NCI-H774 (cell line): ENCODE measurements around the gene SQSTM1.
A peak's percentile ranks its signal among the peaks of the same experiment; 100 is the strongest.

Experiments used
- DNase-seq: peaks from one replicate; lab custom pipeline; 2025; lab: John Stamatoyannopoulos, UW

The SQSTM1 gene

DNA sequence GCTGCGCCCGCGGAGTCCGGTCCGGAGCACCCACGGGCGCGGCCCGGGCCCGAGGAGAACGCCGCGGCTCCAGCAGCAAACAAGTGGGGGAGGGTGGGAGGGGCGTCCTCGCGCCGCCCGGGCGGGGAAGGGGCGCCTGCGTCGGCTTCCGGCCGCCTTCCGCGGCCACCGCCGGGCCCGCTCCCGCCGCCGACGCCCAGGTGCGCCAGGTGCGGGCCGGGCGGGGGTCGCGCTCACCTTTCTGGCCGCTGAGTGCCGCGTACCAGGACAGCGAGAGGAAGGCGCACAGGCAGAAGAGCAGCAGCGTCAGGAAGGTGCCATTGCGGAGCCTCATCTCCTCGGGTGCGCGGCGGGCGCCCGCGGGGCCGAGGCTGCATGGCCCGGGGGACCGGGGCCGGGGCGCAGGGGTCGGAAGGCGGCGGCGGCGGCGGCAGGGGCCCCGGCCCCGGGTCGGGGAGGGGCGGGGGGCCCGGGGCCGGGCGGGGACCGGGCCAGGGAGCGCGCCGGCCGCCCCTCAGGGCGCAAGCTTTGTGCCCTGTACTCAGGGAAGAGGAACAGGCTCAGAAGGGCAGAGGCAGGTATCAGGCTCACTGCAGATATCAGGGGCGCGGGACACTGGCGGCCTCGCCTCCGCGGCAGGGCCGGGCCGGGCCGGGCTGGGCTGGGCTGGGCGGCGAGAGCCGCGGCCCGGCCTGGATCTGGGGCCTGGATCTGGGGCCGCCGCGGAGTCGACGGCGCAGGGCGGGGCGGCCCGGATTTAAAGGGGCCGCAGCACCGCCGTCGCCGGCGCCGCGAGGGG is 14.3 kb upstream of the SQSTM1 start, which contains the start of gene MGAT4B:
TSS of gene MGAT4B (minus strand) at position 617 of the 799 bp plus-strand sequence. CDS start at position 334, 283 bp downstream.
- DNase-seq, result peak; percentile 60

DNA sequence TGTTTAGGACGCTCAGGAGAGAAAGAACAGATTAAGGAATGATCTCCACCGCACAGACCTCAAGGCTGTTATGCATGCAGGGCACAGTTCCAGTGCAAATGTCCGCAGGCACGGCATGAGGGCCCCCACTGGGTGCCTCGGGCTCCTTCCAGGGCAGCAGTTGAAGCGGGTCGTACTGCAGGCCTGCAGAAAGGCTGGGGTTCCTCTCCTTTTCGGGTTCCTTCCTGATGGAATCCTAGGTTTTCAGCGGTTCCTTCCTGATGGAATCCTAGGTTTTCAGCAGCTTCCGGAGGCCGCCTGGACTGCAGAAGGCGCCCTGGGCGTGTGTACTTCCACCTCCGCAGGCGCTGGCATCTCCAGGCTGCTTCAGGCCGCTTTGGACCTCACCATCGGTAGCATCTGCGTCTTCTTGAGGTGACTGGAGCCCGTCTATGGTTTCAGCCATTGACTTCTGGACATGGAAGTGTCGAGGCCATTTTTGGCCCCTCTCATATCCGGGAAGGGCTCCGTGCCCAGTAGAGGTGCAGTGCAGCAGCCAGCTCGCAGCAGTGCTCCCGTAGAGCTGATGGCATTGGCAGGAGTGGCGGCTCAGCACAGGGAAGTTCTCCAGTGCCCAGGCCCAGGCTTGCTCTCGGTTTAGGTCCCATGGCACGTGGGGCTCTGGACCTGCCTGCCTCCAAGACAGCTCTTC is 8.4 kb upstream of the SQSTM1 start:
- no peak for DNase-seq

DNA sequence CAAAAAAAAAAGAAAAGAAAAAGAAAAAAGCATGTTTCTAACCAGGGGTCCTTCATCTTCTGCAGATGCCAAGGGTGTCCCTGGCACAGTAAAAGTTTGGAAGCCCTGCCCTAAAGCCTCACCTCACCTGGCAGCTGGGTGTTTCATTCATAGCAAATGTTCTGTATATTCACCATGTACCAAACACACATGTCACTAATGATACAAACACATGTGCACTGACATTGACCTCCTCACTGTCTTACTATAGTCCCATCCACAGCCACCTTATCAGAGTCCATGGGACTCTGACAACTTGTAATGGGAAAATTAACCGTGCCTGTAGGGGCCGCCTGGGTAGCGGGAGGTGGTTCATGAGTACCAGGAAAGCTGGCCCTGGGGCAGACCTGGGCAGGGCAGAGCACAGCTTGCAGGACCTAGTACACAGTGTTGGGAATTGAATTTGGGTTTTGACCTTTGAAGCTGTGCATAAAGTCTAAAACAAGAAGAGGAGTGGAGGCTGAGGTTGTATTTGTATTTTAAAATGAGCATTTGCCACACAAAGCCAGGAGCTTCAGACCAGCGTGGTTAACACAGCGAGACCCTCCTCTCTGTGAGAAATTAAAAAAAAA is 7.6 kb upstream of the SQSTM1 start:
- no peak for DNase-seq

DNA sequence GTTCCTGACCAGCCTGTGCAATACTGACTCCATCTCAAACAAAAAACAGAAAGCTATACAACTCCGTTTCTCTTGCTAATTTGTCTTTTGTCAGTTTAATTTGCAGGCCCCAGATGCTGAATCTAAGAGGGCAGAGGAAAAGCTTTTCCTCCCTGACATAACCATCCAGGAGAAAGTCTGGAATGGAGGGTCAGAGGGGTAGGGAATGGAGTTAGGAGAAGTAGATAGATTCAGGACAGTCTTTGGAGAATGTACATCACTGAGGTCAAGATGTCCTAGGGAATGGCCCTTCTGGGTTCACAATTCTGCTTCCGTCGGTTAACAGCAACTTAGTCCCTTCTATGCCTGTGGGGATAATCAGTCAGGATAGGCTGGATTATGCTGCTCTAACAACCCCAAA is 6.6 kb upstream of the SQSTM1 start:
- DNase-seq, result no peak

DNA sequence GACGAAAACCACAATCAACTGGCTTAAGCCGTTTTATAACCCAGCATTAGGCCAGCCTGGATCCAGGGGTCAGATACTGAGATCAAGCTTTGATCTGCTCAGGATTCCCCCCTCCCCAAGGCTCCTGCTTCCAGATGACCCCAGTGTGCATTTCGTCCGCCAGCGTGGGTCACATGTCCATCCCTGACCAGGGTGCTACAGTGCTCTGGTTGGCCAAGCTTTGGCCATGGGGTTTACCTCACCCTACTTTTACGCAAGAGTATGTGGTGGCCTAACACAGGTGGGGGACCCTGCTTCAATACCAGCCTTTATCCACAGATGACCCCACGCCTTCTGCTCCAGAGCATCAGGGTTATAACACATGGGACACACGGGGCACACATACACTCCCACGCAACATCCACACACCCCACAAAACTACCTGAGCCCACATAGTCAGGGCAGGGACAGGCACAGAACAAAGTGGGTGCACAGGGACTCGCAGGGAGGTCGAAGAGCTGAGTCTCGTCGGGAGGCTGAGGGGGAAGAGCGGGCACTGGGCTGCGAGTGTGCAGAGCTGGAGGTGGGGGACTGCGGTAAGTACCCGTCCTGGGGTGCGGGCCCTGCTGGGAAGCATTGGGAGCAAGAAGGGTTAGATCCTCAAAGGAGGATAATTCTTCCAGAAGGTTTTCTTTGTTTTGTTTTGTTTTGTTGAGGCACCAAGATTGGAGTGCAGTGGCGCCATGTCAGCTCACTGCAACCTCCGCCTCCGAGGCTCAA is 5.0 kb upstream of the SQSTM1 start:
- no peak for DNase-seq

DNA sequence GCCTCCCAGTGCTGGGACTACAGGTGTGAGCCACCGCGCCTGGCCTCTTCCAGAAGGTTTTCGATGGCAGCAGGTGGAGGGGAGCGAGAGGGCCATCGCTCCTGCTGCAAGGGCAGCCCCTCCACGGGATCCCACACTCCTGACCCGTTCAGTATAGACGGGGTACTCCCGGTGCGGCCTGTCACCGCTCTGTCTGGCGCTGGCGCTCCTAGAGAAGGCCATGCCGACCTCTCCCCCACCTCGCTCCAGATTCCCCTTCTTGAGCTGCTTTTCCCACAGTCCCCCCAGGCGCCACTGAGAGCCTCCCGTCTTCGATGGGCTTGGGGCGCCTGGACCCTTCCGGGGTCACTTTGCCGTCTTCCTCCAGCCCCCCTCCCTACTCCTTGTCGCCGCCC is 4.3 kb upstream of the SQSTM1 start:
- no peak for DNase-seq

DNA sequence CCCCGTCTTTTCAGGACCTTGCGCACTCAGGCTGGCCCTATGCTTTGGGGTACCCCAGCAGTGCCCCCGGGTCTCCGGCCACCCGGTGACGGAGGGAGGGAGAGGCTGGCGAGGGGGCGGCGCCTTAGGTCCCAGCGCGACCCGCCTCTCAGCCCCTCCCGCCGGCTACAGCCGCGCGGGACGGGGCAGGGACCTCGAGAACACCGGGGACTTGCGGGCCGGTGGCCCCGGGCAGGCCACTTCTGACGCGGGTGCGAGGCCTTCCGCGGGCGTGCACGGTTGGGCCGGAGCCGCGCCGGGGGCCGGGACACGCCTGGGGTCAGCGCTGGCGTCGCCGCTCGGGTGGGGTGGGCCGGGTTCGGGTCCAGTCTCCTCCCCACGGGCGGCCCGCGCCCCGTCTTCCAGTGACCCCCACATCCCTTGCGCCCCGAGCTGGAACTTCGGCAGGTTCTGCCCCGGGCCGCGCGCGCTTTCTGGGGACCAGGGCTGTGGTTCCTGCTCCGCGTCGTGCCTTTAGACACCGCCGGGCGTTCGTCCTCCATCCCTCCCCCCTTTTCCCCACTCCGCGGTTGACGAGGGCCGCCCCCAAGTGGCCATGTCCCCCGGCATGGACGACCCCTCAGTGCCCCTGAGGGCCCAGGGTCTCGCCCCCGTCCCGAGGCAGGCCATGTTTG is 3.8 kb upstream of the SQSTM1 start:
- no peak for DNase-seq

DNA sequence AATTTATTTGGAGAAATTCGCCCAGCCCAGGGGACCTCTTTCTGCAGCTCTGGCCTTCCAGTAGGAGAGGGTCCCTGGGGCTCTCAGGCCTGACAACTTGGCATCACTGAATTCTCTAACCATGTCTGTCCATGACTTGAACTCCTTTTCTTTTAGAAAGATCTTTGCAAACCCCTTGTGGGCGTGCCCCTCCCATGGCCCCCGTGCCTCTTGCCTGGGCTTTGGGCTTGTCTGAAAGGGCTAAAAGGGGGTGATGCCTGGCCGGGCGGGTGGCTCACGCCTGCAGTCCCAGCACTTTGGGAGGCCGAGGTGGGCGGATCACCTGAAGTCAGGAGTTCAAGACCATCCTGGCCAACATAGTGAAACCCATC is 3.2 kb upstream of the SQSTM1 start:
- DNase-seq, result no peak

DNA sequence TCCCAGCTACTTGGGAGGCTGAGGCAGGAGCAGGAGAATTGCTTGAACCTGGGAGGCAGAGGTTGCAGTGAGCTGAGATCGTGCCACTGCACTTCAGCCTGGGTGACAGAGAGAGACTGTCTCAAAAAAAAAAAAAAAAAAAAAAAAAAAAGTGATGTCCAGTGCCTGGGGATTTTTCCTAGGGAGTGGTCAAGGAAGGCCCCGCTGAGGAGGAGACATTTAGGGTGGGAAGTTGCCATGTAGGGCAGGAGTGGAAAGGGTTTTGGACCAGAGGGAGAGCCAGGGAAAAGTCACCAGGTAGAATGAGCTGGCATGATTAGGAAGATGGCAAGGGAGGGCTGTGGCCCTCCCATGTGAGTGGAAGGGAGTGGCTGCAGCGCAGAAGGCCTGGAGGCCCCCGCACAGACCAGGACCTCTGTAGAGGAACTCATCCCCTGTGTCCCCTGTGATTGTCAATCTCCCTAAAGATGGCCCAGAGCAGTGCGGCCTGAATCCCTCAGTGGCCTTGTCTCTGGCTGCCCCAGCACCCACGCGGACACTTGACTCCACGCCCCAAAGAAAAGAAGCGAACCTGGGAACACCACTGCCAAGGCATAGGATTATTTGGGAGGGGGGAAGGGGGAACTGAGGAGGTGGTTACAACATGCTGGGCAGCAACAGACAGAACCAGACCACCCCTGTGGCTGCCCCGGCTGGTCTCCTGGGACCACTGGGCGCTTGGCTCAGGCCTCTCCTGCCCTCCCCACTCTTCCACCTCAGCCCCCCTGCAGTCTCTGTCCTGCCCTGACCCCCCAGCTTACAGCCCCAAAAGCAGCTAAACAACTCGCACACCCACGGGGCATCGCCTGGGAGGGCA is 2.6 kb upstream of the SQSTM1 start:
- no peak for DNase-seq

DNA sequence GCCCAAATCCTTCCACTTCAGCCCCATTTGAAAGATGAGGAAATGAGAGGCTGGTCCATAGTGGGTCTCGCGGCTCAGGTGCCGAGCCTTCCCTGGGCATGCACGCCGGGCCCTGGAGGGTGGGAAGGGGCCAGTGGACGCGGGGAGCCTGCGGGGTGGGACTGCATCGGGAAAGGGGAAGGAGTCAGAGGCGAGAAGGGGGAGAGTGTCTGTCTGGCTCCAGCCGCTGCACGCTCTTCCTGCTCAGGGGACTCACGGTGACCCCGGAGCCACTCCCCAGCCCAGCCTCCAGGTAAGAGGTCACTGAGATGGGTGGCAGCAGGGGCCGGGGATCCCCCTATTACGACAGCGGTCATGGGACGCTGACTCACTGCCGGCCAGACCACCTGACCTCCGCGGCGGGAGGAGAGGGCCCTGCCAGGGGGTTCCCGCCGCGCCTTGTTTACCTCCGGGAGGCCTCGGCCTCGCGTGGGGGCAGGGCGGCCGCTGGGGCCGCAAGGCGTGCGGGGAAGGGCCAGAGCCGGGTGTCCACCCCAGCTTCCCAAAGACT is 1.9 kb upstream of the SQSTM1 start:
- peak; percentile 89 for DNase-seq

DNA sequence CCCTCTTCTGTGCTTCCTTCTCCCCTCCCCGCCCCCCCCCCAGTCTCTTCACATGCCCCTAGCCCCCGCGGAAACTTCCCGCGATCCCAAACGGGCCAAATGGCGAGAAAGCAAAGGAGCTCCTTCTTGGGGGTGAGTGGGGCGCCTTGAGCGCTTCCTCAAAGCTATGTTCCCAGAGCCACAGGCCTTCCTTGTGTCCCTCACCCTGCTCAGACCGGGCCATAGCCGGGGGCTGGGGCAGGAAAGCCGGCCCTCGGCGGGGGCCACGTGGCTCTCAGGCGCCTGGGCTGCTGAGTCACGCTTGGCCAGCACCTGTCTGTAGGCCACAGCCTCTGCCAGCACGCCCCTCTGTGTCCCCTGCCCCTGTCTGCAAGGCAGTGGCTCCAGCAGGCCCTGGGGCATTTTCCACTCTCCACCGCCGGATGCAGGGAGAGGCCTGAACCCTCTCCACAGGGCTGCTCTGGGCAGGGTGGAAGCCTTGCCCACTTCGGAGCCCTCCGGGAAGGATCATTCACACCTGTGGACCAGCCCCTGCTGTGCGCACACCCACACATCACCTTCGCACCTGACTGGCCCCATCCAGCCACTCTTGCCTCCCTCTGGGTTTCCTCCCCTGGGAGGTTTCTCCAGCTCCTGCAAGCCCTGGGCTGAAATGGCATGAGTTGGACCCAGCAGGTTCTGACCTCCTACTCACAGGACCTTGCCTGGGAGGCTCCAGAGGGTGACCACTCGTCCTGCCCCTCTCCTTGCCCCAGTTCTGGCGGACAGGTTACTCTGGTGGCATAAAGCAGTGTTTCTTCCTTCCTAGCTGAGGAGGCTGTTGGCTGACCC is 1.2 kb upstream of the SQSTM1 start:
- peak; percentile 64 for DNase-seq

DNA sequence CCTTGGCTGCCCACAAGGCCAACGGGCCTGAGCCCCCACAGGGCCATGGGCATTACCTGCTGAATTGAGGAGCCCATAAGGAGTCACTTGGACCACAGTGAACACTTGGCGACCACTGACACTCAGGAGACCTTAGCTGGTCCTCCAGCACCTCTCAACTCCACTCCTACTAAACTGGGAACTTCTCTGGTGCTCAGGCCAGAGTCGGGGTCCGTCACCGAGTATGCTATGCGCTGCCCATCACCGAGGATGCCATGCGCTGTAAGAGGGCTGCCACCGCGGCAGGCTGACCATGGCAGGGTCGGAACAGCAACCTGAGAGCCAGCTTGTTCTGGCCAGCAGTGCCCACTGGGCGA is 600 bp upstream of the SQSTM1 start:
- DNase-seq, result no peak

DNA sequence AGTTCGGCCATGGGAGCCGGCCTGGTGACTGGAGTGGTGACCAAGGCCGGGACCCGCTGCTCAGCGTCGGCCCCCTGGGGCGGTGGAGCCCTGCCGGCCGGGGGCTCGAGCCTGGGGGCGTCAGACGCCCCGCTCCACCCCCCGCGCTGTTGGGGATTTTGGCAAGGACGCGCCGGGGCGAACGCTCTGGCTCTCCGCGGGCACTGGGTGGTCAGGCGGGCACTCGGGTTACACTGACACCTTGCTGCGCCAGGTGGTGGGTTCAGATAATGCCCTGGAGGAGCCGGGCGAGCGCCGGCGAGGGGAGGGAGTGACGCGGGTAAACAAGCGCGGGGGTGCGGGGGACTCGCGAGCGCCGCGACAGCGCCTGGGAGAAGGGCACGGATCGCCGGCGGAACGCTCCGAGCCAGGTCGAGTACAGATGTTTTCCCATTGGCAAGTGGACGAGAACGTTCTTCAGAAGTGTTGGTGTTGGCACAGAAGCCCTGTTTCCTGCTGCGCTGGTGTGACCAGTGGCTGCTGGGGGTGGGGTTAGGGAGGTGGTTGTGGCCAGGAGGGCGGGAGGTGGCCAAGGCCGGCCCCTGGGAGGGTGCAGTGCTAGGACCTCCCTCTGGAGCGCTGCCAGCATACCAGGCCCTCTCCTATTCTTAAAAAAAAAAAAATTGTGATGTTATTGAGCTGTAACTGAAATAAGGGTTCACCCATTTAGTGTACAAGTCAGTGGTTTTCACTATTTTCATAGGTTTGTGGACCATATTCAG is 773 bp downstream of the SQSTM1 start:
- peak; percentile 86 for DNase-seq

DNA sequence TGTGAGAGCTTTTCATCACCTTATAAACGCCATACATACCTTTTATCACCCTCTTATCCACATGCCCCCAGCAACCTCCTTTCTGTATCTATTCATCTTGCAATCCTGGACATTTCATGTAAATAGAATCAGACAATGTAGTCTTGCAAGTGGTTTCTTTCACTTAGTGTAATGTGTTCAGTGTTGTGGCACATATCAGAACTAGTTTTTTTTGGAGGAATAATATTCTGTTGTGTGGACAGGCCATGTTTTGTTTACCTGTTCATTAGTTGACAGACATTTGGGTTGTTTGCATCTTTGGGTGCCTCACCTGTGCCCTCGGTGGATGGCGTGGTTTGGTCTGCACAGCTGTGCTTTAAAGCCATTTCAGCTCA is 1.3 kb downstream of the SQSTM1 start:
- DNase-seq, result no peak

DNA sequence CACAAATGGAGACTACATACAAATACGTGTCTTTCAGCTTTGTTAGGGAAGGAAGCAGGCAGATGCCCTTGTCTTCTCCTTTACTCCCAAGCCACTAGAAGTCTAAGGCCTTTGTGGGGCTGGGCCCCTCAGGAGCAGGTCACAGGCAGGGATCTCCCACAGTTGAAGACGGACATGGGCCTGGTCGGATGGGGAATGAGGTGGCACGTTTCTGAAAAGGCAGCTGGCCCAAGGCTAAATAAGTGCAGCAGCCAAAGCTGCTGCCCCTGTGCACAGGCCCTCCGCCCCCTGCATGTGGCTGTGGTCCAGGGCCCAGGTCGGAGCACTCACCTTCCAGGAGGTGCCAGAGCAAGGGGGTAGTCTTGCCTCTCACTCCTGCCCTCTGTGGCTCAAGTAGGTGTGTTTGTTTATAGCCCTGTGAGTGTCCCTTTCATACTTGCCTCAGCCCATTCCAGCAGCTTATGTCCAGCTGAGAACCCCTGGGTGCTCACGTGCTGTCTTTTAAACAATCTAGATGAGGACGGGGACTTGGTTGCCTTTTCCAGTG is 1.8 kb downstream of the SQSTM1 start:
- DNase-seq, result no peak

DNA sequence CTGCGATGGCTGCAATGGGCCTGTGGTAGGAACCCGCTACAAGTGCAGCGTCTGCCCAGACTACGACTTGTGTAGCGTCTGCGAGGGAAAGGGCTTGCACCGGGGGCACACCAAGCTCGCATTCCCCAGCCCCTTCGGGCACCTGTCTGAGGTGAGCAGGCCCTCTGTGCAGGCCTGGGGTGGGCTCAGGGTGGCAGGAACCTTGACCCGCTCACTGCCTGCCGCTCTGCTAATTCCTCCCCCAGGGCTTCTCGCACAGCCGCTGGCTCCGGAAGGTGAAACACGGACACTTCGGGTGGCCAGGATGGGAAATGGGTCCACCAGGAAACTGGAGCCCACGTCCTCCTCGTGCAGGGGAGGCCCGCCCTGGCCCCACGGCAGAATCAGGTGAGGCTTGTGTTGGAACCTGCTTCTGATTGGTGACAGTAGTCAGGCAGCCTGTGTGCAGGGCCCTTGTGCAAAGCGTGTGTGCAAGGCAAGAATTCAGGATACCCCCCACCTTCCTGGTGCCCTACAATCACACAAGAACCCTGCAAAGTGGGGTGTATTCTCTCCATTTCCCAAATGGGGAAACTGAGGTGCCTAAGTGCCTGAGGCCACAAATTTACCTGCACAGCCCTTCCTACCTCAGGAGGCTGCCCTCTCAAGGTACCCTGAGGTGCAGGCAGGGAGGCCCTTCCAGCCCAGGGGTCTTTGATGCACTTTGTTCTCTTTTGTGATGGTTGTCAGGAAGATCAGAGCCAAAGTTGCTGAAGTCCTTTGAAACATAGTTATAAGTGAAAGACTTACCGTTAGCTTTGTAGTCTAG is 3.4 kb downstream of the SQSTM1 start:
- no peak for DNase-seq

DNA sequence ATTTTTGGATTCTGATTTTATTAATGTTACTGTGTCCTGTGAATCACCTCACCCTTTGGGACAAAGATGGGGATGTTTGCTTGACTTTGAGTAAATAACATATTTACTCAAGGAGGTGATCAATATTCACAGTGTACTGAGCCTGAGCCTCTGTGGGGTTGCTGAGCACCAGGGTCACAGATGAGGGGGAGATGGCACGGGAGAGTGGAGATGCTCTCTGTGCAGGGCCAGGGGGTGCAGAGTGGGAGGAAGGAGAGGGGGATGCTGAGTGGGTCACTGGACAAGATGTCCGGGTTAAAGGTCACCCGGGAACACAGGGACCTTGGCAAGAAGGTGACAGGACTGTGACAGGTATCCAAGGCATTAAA is 4.0 kb downstream of the SQSTM1 start:
- DNase-seq, result no peak

DNA sequence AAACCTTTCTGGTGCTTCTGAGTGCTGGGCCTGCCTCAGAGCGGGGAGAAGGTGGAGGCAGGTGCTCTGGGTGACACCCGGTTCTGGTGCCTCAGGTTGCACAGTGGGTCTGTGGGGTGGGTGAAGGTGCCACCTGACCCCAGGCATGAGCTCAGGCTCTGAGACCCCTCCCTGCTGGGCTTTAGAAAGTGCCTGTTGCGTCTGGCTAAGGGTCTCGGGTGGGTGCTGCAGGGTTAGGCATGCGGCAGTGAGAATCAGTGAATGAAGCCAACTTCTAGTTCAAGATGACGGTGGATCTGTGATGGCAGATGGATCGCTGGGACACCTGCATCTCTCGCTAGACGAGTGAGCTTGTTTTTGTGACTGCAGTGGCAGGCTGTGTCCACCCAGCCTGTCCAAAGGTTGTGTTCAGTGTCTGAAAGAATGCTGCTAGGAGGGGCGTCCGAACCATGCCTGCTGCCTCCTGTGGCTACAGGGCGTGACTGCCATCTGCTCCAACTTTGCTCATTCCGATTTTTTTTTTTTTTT is 5.0 kb downstream of the SQSTM1 start:
- no peak for DNase-seq
